Measurements from ENCODE around the gene DGKI. TPM values are rescaled to one million over a fixed set of nuclear protein-coding genes. Genes with fewer than 3 reads are reported as not detected.

The DGKI gene
- total RNA-seq, 1 experiment from 2014 or later, result not detected

GRCh38 chr7:137366995-137367394 lies 479.8 kb downstream of the DGKI start:
- CTCF ChIA-PET, result no interaction called here
- in situ Hi-C loops (cut with HindIII; ENCODE audit: low pct_unique_long_range_greater_than_20kb, low sequenced_read_pairs), result no loop called here
- H3K9me3 ChIP-seq (ENCODE audit: control insufficient read depth, insufficient read depth, low read depth, low read length), result peaks cover 3% of the 10 kb centered on the region; the same call in 1 of the 2 replicates

DNA sequence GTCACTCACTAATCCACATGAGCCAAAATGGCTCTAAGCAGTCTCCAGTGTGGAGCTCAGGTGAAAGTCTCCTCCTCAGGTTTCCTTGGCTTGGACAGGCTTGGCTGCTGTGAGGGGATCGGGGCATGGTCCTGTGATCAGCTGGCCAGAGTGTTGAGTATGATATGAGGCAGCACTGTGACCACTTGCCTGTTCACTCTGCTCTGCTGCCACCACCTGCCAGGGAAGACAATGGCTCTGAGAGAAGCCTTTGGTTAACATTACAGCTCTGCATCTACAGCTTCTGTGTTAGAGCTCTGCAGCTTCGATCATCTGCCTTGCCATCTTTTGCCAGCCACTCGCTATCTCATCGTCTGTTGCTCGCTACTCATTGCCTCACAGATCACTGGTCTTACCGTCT lies 483.1 kb downstream of the DGKI start:
- H3K9me3 ChIP-seq (ENCODE audit: control insufficient read depth, insufficient read depth, low read depth, low read length), result peaks cover 16% of the 10 kb centered on the region; the same call in 1 of the 2 replicates
- intact Hi-C loops (cut with micrococcal nuclease; ENCODE audit: unreplicated experiment), result no loop called here
- H3K4me3 ChIP-seq (ENCODE audit: low read depth in 2 of 2, low read length in 2 of 2), result no peak overlapping the region
- ChIA-PET POLR2A (no interaction called here), CTCF (no interaction called here)
- H3K27me3 ChIP-seq (ENCODE audit: control insufficient read depth, insufficient read depth, low read length), result no peaks in the 10 kb centered on the region
- no peaks in the 10 kb centered on the region for H3K36me3 ChIP-seq (ENCODE audit: control insufficient read depth, insufficient read depth, low read length)
- BruUV-seq (replicated peaks), result no TSS peak
- TF ChIP-seq SIN3A (IDR thresholded peaks at IDR 0.05; ENCODE audit: borderline replicate concordance, insufficient read depth, low read depth, low read length), result no peak
- H3K27ac ChIP-seq (ENCODE audit: low read length), result no peak overlapping the region
- H3K4me1 ChIP-seq (ENCODE audit: control insufficient read depth, insufficient read depth, low read length), result no peaks in the 10 kb centered on the region
- ATAC-seq, result no peak
- DNase-seq (ENCODE audit: low read depth, low spot score), result no peak
- in situ Hi-C loops (cut with HindIII; ENCODE audit: low pct_unique_long_range_greater_than_20kb, low sequenced_read_pairs), result no loop called here

More at GRCh38 chr7:137366995-137367394, 479.8 kb downstream of the DGKI start:
- intact Hi-C loops (cut with micrococcal nuclease; ENCODE audit: unreplicated experiment), result no loop called here
- no peaks in the 10 kb centered on the region for H3K36me3 ChIP-seq (ENCODE audit: control insufficient read depth, insufficient read depth, low read length)
- H3K27ac ChIP-seq (ENCODE audit: low read length), result no peak overlapping the region
- BruUV-seq (replicated peaks), result no TSS peak
- H3K4me1 ChIP-seq (ENCODE audit: control insufficient read depth, insufficient read depth, low read length), result no peaks in the 10 kb centered on the region
- DNase-seq (ENCODE audit: low read depth, low spot score), result no peak
- no peak overlapping the region for H3K4me3 ChIP-seq (ENCODE audit: low read depth in 2 of 2, low read length in 2 of 2)
- no peak for TF ChIP-seq CTCF (IDR thresholded peaks at IDR 0.05)
- TF ChIP-seq POLR2AphosphoS5 (IDR thresholded peaks at IDR 0.05; ENCODE audit: low read depth, low read length), result no peak
- TF ChIP-seq TCF7L2 (IDR thresholded peaks at IDR 0.05; ENCODE audit: low read depth, low read length), result no peak
- TF ChIP-seq SIN3A (IDR thresholded peaks at IDR 0.05; ENCODE audit: borderline replicate concordance, insufficient read depth, low read depth, low read length), result no peak
- TF ChIP-seq REST (IDR thresholded peaks at IDR 0.05; ENCODE audit: insufficient read depth in 1 of 2, low read depth in 2 of 2, low read length in 1 of 2), result no peak
- ATAC-seq, result no peak
- POLR2A ChIA-PET, result no interaction called here
- H3K27me3 ChIP-seq (ENCODE audit: control insufficient read depth, insufficient read depth, low read length), result no peaks in the 10 kb centered on the region

DNA sequence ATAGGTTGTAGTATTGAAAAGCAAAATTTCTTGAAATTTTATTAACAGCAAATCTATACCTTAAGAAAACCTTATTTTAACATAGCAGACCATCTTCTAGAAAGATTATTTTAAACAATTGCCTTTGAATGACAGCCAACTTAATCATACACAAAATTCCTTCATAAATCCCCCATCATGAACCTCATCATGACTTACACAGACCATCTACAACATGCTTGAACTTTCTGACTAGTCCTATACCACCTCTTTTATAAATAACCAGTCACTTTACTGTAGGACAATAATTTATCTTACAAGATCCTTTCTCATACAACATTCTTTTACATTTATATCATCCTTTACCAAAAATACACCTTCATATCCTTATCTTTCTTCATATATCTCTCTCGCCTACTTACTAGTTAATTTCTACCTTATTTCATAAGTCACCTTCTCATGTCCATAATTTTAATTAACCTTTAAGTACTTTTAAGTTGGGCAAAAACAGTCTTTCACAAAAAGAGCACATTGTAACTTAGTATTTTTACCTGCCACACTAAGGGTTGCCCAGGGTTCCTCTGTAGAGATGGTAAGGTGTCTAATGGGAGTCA lies 486.6 kb downstream of the DGKI start:
- ATAC-seq, result no peak
- POLR2A ChIA-PET, result no interaction called here

More for the DNA sequence above, 486.6 kb downstream of the DGKI start:
- Histone ChIP-seq H3K27me3 (ENCODE audit: control insufficient read depth, insufficient read depth, low read length) (no peaks in the 10 kb centered on the region), H3K9me3 (ENCODE audit: control insufficient read depth, insufficient read depth, low read depth, low read length) (peaks cover 14% of the 10 kb centered on the region; the same call in 1 of the 2 replicates), H3K4me1 (ENCODE audit: control insufficient read depth, insufficient read depth, low read length) (no peaks in the 10 kb centered on the region), H3K27ac (ENCODE audit: low read length) (no peak overlapping the region), H3K4me3 (ENCODE audit: low read depth in 2 of 2, low read length in 2 of 2) (no peak overlapping the region), H3K36me3 (ENCODE audit: control insufficient read depth, insufficient read depth, low read length) (no peaks in the 10 kb centered on the region)
- TF ChIP-seq REST (IDR thresholded peaks at IDR 0.05; ENCODE audit: insufficient read depth in 1 of 2, low read depth in 2 of 2, low read length in 1 of 2) (no peak), SIN3A (IDR thresholded peaks at IDR 0.05; ENCODE audit: borderline replicate concordance, insufficient read depth, low read depth, low read length) (no peak), CTCF (IDR thresholded peaks at IDR 0.05) (no peak), POLR2AphosphoS5 (IDR thresholded peaks at IDR 0.05; ENCODE audit: low read depth, low read length) (no peak), TCF7L2 (IDR thresholded peaks at IDR 0.05; ENCODE audit: low read depth, low read length) (no peak)
- no TSS peak for BruUV-seq (replicated peaks)
- CTCF ChIA-PET, result no interaction called here
- DNase-seq (ENCODE audit: low read depth, low spot score), result no peak
- intact Hi-C loops (cut with micrococcal nuclease; ENCODE audit: unreplicated experiment), result no loop called here
- in situ Hi-C loops (cut with HindIII; ENCODE audit: low pct_unique_long_range_greater_than_20kb, low sequenced_read_pairs), result no loop called here
